GM21619 (cell line): ENCODE data around the gene ZBTB8B.
"Not testable (repeated sequence)": the region's sequence is repeated elsewhere in the genome, so short reads cannot be mapped to it uniquely, and the experiment has no call there.

Source experiments
- ATAC-seq: cut with Tn5 transposase; IDR thresholded peaks from one replicate; pipeline ENCODE4 v1.9.1; 2021; ENCODE audit not compliant: unreplicated experiment

Gene ZBTB8B

GRCh38 chr1:32468791-32469190, 3.9 kb downstream of the ZBTB8B start:
- ATAC-seq: no peak

- no peak for ATAC-seq
These were observed 5.6 kb downstream of the ZBTB8B start for GRCh38 chr1:32470431-32470830.

- no peak for ATAC-seq
These were observed 6.3 kb downstream of the ZBTB8B start for GRCh38 chr1:32470991-32471694.

GRCh38 chr1:32471695-32472362, 7.0 kb downstream of the ZBTB8B start:
- no peak for ATAC-seq

GRCh38 chr1:32472966-32473365, 8.1 kb downstream of the ZBTB8B start:
- not testable (repeated sequence) for ATAC-seq

DNA sequence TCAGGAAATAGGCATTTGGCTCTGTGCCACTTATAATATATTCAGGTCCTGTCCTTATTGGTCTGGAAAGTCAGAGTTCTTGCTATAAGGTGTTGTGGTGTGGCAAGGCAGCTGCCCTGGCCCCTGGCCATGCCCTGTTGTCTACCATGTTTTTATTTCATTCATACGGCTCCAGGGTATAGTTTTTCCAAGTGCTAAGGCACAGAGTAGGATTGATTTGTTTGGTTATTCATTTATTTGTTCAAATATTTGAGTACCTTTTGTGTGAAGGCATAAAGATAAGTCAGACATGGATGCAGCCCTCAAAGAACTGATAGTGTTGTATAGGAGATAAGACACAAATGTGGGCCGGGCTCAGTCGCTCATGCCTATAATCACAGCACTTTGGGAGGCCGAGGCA, 10.1 kb downstream of the ZBTB8B start:
- no peak for ATAC-seq

DNA sequence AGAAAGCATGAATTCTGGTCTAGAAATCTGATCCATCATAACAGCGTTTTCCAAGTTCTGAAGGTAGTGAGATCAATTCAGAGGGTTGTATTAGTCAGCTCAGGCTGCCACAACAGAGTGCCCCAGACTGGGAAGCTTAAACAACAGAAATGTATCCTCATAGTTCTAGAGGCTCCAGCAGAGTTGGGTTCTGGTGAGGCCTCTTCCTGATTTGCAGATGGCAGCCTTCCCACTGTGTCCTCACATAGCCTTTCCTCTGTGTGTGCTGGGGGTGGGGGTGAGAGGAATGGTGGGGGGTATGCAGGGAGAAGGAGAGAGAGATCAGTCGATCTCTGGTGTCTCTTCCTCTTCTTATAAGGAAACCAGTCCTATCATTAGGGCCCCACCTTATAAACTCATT, 15.1 kb downstream of the ZBTB8B start:
- ATAC-seq: no peak

- no peak for ATAC-seq
These were observed 15.9 kb downstream of the ZBTB8B start for GRCh38 chr1:32480761-32481160.

- ATAC-seq: not testable (repeated sequence)
These were observed 16.9 kb downstream of the ZBTB8B start for GRCh38 chr1:32481788-32482187.

DNA sequence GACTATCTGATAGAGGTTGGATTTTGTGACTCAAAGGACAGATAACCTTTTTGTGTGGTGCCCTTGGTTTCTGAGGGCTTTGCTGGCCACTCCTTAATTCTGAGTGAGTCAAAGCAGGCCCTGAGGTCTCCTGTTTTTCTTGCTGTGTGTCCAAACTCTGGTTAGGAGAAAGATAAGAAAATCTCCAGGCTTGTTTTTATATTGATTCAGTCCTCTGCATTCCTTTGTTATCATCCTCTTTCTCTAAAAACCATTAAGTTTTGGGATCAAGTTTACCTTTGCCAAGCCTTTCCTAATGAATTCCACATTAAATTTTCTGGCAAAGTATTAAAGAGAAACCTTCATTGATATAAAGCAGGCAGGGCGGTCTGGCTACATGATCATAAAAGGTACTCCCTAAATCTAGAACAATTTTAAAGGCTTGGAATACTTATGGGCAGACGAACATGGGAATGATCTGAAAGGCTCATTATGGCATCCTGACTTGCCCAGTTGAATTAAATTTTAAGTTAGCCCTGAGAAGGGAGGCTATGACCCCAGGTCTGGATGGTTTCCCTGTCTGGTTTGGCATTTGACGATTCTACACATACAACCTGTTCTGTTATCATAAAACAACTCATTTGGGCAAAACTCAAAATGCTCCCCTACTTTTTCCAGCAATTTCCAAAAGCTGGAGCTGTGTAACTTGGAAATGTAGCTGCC, 20.8 kb downstream of the ZBTB8B start:
- no peak for ATAC-seq

DNA sequence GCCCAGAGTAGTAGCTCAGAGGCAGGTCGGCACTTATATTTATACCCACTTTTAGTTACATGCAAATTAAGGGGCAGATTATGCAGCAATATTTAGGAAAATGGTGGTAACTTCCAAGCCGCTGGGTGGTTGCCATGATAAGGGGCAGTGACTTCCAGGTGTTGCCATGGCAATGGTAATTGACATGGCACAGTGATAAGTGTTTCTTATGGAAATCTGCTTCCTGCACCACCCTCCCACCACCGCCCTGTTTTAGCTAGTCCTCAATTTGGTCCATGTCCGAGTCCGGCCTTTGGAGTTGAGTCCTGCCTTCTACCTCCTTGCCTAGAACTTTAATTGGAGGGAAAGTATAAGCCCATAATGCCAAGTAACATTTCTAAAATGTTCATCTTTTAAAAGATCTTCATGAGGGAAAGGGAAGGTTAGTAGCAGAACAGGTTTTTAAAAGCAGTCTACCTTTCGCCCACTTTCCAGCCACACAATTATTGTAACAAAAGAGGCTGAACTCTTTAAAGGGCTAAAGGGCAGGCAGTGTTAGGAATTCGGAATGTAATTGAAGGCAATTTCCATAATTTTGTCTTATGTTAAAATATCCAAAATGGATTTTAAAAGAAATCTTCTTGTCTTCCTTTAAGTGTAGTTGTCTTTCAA, 21.7 kb downstream of the ZBTB8B start:
- no peak for ATAC-seq

DNA sequence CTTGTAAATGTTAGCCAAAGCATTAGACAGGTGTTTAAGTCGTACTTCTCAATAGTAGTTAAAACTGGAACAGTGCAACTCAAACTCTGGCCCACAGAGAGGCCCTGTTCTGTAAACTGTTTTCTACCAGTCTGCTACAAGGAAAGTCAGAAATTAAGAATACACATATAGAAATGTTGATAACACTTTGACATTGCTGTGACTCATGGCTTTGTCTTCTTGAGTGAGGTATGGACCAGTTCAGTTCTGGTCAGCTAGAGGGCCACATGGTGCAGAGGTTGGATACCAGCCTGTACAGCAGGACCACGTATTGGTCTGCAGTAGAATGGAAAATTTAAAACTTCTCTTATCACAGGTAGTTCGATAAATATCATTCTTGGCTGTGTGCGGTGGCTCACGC, 22.3 kb downstream of the ZBTB8B start:
- no peak for ATAC-seq

DNA sequence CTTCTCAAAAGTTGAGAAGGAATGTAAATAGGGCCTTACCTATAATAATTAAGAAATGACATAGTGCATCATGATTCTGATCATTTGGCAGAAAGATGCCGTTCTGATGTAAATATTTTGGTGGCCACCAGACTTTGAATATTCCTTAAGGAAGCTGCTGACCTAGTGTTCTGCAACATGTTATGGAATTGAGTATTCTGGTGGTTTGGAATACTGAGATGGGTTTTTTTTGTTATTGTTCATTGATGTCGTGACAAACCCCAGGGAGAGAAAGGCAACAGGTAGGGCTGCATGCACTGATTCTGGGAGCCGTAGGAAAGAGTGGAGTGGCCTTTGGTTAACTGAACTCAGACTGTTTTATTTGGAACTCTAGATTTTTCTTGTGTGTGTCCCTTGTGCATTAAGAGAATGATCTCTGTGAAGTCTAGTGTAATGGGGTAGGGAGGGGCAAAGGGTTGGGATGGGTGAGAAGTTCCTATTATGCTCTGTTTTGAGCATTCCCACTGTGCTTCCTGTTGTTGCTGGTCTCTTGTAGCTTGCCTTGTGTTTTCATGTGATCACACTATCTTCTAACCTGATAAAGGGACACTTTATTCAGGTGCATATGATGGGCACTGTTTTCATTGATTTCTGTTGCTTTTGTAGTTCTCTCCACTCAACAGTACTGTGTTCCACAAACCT, 25.0 kb downstream of the ZBTB8B start:
- ATAC-seq: no peak

- ATAC-seq: no peak
These were observed 26.5 kb downstream of the ZBTB8B start for GRCh38 chr1:32491386-32491785.

DNA sequence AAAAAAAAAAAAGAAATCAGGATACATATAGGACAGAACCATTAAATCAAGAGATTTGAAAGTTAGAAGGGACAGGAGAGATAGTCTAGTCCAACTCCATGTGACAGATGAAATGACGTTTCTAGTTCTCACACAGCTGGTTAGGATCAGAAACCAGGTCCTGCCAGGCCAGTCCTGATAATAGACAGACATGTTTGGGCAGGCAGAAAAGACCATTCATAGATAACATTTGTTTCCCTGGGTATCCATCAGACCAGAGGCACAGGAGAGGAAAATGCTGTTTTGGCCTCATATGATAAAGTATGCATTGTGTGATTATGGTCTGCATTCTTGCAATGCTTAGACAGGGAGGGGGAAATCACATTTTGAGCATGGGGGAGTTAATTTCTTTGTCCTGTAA, 29.3 kb downstream of the ZBTB8B start:
- no peak for ATAC-seq

GRCh38 chr1:32494711-32495337, 30.0 kb downstream of the ZBTB8B start:
- no peak for ATAC-seq

GRCh38 chr1:32496127-32496526, 31.3 kb downstream of the ZBTB8B start:
- ATAC-seq: no peak

GRCh38 chr1:32498751-32499150, 33.9 kb downstream of the ZBTB8B start:
- ATAC-seq: no peak

DNA sequence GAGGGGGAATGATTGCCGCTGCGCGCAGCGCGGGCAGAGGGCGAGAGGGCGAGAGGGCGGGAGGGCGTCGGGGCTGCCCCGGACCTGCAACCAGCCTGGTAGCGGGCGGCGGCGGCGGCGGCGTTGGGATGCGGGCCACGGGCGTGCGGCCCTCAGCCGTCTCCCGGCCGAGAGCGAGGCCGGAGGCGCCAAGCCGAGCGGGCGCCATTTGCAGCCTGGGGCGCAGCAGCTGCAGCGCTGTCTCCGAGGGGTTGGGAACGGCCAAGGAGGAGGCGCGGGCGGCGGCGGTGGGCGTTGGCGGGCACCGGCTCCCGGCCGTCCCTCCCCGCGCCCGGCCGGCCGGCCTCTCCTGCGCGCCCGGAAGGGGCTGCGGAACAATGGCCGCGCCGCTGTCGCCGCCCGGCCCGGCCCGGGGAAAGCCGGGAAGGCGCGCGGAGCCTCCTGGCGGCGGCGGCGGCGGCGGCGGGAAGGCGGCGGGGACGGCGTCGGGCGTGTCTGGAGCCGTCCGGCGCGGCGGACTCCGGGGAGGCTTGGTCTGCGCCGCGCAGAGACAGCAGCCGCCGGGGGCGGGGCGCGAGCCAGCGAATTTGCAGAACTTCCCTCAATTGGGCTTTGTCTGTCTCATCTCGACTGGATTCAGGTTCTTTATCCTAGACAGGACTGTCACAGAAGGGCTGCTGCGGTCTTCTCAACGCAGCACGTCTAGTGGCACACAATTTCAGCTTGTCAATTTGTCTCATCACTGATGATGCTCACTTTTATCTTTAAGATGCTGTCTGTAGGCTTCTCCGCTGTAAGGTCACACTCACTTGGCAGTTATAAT, 35.7 kb downstream of the ZBTB8B start:
- ATAC-seq: no peak

DNA sequence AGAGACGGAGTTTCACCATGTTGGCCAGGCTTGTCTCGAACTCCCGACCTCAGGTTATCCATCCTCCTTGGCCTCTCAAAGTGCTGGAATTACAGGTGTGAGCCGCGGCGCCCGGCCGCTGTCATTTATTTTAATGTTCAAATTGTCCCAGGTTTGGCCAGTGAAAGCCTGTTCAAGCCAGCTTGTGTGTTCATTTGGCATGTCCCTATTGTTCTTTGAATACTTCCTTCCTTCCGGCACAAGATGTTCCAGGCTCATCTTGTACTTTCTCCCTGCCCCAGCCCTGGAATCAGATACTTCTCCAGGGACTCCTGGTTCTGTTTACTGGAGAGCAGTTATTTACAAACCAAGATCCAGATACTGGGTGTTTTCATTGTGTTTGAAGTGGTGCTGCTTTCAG, 37.0 kb downstream of the ZBTB8B start:
- no peak for ATAC-seq
